PC-9 (cell line): Measurements from ENCODE around the gene MAP3K4.

Experiments
- EZH2 ChIP-seq: fragments of 200-600 bp; sonication (generic); IDR thresholded peaks from 2 replicates; pipeline ENCODE4 v1.8.0; 2017; ENCODE audit warnings: antibody characterized with exemption, low read depth
- TF ChIP-seq, protein P1 (sequence below): fragments of 200-600 bp; sonication (generic); conservative IDR thresholded peaks from 2 replicates; pipeline ENCODE4 v1.6.1; 2017; ENCODE audit warnings: mixed run types, antibody characterized with exemption, mild to moderate bottlenecking, moderate library complexity

DNA sequence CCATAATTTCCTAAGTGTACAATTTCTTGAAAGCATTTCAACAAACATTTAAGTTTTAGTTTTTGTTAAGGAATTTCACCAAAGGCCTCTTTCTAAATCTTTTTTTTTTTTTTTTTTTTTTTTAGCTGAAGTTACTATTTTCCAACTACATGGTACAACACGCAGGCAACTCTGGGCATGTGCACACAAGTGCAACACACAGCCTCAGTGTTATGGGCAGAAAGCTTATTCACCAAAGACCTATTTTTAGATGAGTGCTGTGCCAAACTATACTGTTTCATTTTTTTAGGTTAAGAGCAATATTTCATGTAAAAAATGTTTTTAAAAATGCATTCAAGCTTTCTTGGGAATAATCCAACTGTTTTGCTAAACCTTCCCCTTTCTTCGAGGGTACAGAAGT is 42.0 kb upstream of the MAP3K4 start:
- TF ChIP-seq, protein P1, sequence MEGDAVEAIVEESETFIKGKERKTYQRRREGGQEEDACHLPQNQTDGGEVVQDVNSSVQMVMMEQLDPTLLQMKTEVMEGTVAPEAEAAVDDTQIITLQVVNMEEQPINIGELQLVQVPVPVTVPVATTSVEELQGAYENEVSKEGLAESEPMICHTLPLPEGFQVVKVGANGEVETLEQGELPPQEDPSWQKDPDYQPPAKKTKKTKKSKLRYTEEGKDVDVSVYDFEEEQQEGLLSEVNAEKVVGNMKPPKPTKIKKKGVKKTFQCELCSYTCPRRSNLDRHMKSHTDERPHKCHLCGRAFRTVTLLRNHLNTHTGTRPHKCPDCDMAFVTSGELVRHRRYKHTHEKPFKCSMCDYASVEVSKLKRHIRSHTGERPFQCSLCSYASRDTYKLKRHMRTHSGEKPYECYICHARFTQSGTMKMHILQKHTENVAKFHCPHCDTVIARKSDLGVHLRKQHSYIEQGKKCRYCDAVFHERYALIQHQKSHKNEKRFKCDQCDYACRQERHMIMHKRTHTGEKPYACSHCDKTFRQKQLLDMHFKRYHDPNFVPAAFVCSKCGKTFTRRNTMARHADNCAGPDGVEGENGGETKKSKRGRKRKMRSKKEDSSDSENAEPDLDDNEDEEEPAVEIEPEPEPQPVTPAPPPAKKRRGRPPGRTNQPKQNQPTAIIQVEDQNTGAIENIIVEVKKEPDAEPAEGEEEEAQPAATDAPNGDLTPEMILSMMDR = no peak
- TF ChIP-seq EZH2 = no peak
